ENCODE data around the gene SELENOI. TPM values are rescaled to one million over a fixed set of nuclear protein-coding genes. Genes with fewer than 3 reads are reported as not detected.

SELENOI gene
- total and polyA plus RNA-seq, 2 experiments from 2014 or later, result 8.4 to 67.8 TPM

- no peaks in the 10 kb centered on the region for H3K79me2 ChIP-seq (replicated peaks; ENCODE audit: insufficient read depth)
- no peak overlapping the region for H2AFZ ChIP-seq
- 0 out of 2 replicates have a peak, but pooled peaks cover 7% of the 10 kb centered on the region for H3K9me2 ChIP-seq (ENCODE audit: insufficient read depth)
- Mint-ChIP-seq H3K4me3 (no peak overlapping the region), H3K4me1 (peaks cover 11% of the 10 kb centered on the region; the same call in 2 of the 3 replicates), H3K9me3 (no peaks in the 10 kb centered on the region), H3K36me3 (ENCODE audit: low read depth) (no peaks in the 10 kb centered on the region; the same call in 2 of the 3 replicates), H3K27me3 (ENCODE audit: insufficient read depth, low read depth, poor library complexity) (no peaks in the 10 kb centered on the region), H3K27ac (no peak overlapping the region; the same call in 1 of the 2 replicates)
- no peaks in the 10 kb centered on the region for H3K27me3 ChIP-seq (ENCODE audit: insufficient read depth)
- H4K20me1 ChIP-seq (replicated peaks; ENCODE audit: insufficient read depth), result no peaks in the 10 kb centered on the region
- no peak overlapping the region for H3K4me2 ChIP-seq
- no peak for DNase-seq (ENCODE audit: low spot score)
- TF ChIP-seq ZNF331 (CRISPR knock-in tag; IDR thresholded peaks at IDR 0.05; ENCODE audit: low read depth), result no peak
- no peak for TF ChIP-seq CTCF (conservative IDR thresholded peaks at IDR 0.05; ENCODE audit: low read depth in 2 of 2)
- no peak for TF ChIP-seq STAT1 (IDR thresholded peaks at IDR 0.05; ENCODE audit: unreplicated experiment)
- TF ChIP-seq ZNF462 (CRISPR knock-in tag; IDR thresholded peaks at IDR 0.05), result no peak
- TF ChIP-seq EZH2phosphoT487 (IDR thresholded peaks at IDR 0.05; ENCODE audit: unreplicated experiment), result no peak
- no peak for TF ChIP-seq EZH2 (IDR thresholded peaks at IDR 0.05; ENCODE audit: low read depth, unreplicated experiment)
- TF ChIP-seq POLR2AphosphoS5 (IDR thresholded peaks at IDR 0.05; ENCODE audit: low read depth), result no peak
- TF ChIP-seq JUNB (IDR thresholded peaks at IDR 0.05; ENCODE audit: unreplicated experiment), result no peak
- no peaks in the 10 kb centered on the region for H3K36me3 ChIP-seq (ENCODE audit: insufficient read depth)
- no peak overlapping the region for H3K27ac ChIP-seq (ENCODE audit: low read depth)
- no peak overlapping the region for H3K4me3 ChIP-seq
- no peak for ATAC-seq
- H3F3A ChIP-seq (replicated peaks; ENCODE audit: low read depth), result no peaks in the 10 kb centered on the region
- peaks cover 7% of the 10 kb centered on the region; the same call in 1 of the 2 replicates for H3K4me1 ChIP-seq (ENCODE audit: insufficient read depth)
These were observed 78.3 kb downstream of the SELENOI start for GRCh38 chr2:26424221-26424620.
